SK-N-MC (cell line): Measurements from ENCODE around the gene CAMK1D.

Source experiments
- EZH2 ChIP-seq: fragments of 200-600 bp; sonication (generic); IDR thresholded peaks from one replicate; pipeline ENCODE4 v1.6.1; 2017; ENCODE audit warnings: antibody characterized with exemption
- FOXP2 ChIP-seq: optimal IDR thresholded peaks from 2 replicates; pipeline ENCODE3; 2011; ENCODE audit warnings: mild to moderate bottlenecking, moderate library complexity; ENCODE audit not compliant: insufficient read depth; ENCODE audit errors: extremely low read length, control extremely low read depth
- POLR2AphosphoS5 ChIP-seq: IDR thresholded peaks from 2 replicates; pipeline ENCODE4 v1.6.1; 2012; ENCODE audit warnings: mild to moderate bottlenecking, low read depth, low read length, borderline replicate concordance

DNA sequence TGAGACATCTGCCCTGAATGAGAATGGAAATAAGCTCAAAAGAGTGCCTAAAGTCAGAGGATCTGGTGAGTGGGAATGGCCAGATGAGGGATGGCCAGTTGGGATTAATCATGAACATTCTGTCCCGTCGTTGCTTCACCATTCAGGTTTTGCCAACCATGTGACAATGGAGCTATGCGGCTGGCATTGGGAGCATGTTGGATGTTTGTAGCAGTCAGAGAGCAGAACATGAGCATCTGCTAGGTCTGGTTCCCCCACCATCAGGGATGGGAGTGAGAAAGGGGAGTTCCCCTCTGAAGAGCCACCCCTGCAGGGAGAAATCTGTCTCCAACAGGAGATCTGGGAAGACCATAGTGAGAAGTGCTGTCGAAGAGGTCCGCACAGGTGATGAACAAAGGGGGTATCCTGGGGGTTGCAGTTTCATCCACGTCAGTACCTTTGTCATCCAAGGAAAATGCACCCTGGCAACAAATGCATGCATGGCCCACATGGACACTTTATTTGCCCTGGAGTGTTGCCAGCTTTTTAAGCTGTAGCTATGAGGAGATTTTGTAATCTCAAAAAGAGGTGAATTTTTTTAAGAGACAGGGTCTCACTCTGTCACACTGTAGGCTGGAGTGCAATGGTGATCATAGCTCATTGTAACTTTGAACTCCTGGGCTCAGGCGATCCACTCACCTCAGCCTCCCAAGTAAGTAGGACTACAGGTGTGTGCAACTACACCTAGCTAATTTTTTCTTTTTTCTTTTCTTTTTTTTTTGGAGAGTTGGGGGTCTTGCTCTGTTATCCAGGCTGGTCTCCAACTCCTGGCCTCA is 190.2 kb downstream of the CAMK1D start:
- TF ChIP-seq POLR2AphosphoS5: no peak
- TF ChIP-seq EZH2: no peak
- no peak for TF ChIP-seq FOXP2
